ENCODE results near the gene CAMK2A.

- TF ChIP-seq CTCF (conservative IDR thresholded peaks at IDR 0.05 in 1 of 2, IDR thresholded peaks at IDR 0.05 in 1 of 2; ENCODE audit: low read depth in 1 of 2, low read length in 2 of 2) (no peak), EZH2 (IDR thresholded peaks at IDR 0.05; ENCODE audit: low read length, missing control alignments) (no peak)
Observed at GRCh38 chr5:150235500-150235854, 54.1 kb downstream of the CAMK2A start.

Measured in fibroblast of lung (primary cell).